Left lobe of liver (tissue), 1 donor: ENCODE measurements around the gene KIAA1755. TPM values are rescaled to one million over a fixed set of nuclear protein-coding genes. Genes with fewer than 3 reads are reported as not detected.

Experiments
- total RNA-seq: library from RNA; stranded (reverse); gene quantifications from one replicate; pipeline ENCODE4 v1.2.1, GENCODE V29; 2021
- donor health status: DM: no; HTN: yes; CAD: no.

KIAA1755 gene
- total RNA-seq, 1 donor from 2014 or later, result 2.7 TPM

Other genes with a start within 250 kb of the KIAA1755 start
- gene TTI1, start 227.3 kb downstream of the KIAA1755 start, total RNA-seq, result 10.3 TPM
- 22.8 TPM for gene RPRD1B, start 227.0 kb downstream of the KIAA1755 start, total RNA-seq
- gene TGM2, start 95.5 kb downstream of the KIAA1755 start, total RNA-seq, result 193 TPM
- gene BPI, start 43.4 kb upstream of the KIAA1755 start, total RNA-seq, result 0.48 TPM
- gene LBP, start 85.7 kb upstream of the KIAA1755 start, total RNA-seq, result 459 TPM
- 8.4 TPM for gene SNHG17, start 174.6 kb upstream of the KIAA1755 start, total RNA-seq
- 9.2 TPM for gene RALGAPB, start 212.1 kb upstream of the KIAA1755 start, total RNA-seq